Pancreas (tissue), 10 donors: Measurements from ENCODE around the gene DHX34. TPM values are rescaled to one million over a fixed set of nuclear protein-coding genes. Genes with fewer than 3 reads are reported as not detected.
"Not testable (repeated sequence)": the region's sequence is repeated elsewhere in the genome, so short reads cannot be mapped to it uniquely, and the experiment has no call there.

Source experiments
- ATAC-seq, 4 donors: fragments of 200-7000 bp; cut with Tn5 transposase; one replicate each; pipeline versions ENCODE4 v1.8.0 to v1.9.1; 2020; ENCODE audit warnings: mild to moderate bottlenecking in 4 of 4, moderate library complexity in 4 of 4
- DNase-seq, 6 donors: peaks; one replicate each; pipeline ENCODE4 v3.0.0-alpha.2; 2020
- FAIRE-seq: peaks from 2 replicates; lab custom pipeline; 2012; peaks lifted over from hg19 to GRCh38; lab: Jason Lieb, UNC
- H3K27ac ChIP-seq, 4 donors: fragments of 200-600 bp; sonication (generic); 1 replicate in 3 of 4; 2 replicates in 1 of 4; pipeline versions ENCODE4 v1.5.0 to v1.8.0; 2020
- H3K27me3 ChIP-seq, 4 donors: fragments of 200-600 bp; one replicate each; pipeline ENCODE4 v1.8.0; 2021
- H3K36me3 ChIP-seq, 3 donors: fragments of 200-600 bp; sonication (generic) in 1 of 3; one replicate each; pipeline versions ENCODE4 v1.5.0 to v1.8.0; 2020 to 2021
- H3K4me1 ChIP-seq, 3 donors: fragments of 200-600 bp; one replicate each; pipeline ENCODE4 v1.8.0; 2021
- H3K4me3 ChIP-seq, 4 donors: fragments of 200-600 bp; sonication (generic) in 2 of 4; one replicate each; pipeline versions ENCODE4 v1.5.0 to v1.8.0; 2020 to 2021
- H3K9me3 ChIP-seq, 4 donors: fragments of 200-600 bp; one replicate each; pipeline ENCODE4 v1.8.0; 2021
- CTCF ChIP-seq, 4 donors: fragments of 200-600 bp; sonication (generic) in 3 of 4; IDR thresholded peaks; one replicate each; pipeline versions ENCODE4 v1.5.0 to v1.8.0; 2021; ENCODE audit warnings: antibody characterized with exemption in 4 of 4
- WGBS, 2 donors: extraction: QIAGEN DNeasy Blood & Tissue Kit; methylation state at CpG; one replicate each; pipeline ENCODE4 v1.1.7; 2013; 5-methylcytosine and 5-hydroxymethylcytosine counted together
- intact Hi-C, 3 donors: fragments of 100-400 bp; cut with DNase I; formaldehyde crosslinking; loops; one replicate each; pipeline versions ENCODE4 v1.11.1 to v1.14.2; 2022
- polyA plus RNA-seq, 2 donors: library from polyadenylated mRNA; stranded (reverse); fragments of 200-250 nt; gene quantifications; one replicate each; pipeline ENCODE4 v1.2.3, GENCODE V29; 2013
- total RNA-seq, 6 donors: library from RNA; stranded (reverse); fragmentation: NEBNext Ultra II Directional in 4 of 6; extraction: Animal tissue kit (Norgen Biotek cat#: 25700) in 4 of 6; gene quantifications; one replicate each; pipeline versions ENCODE4 v1.2.1 to v1.2.4, GENCODE V29; 2021 to 2023
- donor health status: healthy with polysubstance abuse.
- donor health status: DM: no; HTN: no; CAD: no; lungs with moderate emphysema.
- donor health status: DM: no; HTN: no; CAD: no.
- donor health status: control.
- donor health status: control.
- donor health status: Bipolar disorder and iron deficiency.
- donor health status: DM: yes; HTN: yes; CAD: no.
- donor health status: DM: no; HTN: no; CAD: no.
- donor health status: DM: no; HTN: no; CAD: no.
- donor health status: DM: yes; HTN: yes; CAD: no.

DHX34 gene
- total and polyA plus RNA-seq, 8 donors, result 3.5 to 23.5 (median 5.9) TPM

DNA sequence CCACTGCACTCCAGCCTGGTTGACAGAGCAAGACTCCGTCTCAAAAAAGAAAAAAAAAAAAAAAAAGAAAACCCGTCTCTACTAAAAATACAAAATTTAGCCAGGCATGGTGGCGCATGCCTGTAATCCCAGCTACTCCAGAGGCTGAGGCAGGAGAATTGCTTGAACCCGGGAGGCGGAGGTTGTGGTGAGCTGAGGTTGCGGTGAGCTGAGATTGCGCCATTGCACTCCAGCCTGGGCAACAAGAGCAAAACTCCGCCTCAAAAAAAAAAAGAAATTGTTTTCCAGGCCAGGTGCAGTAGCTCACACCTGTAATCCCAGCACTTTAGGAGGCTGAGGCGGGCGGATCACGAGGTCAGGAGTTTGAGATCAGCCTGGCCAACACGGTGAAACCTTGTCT, 37.5 kb downstream of the DHX34 start:
- H3K4me3 ChIP-seq, H3K27ac ChIP-seq, H3K36me3 ChIP-seq, H3K9me3 ChIP-seq, H3K27me3 ChIP-seq, FAIRE-seq, H3K4me1 ChIP-seq, ATAC-seq, DNase-seq: not testable (repeated sequence)
- WGBS, 2 donors, result 76 to 88% methylated on average over 12 of the region's 12 CpGs
- intact Hi-C loops, result loop anchor here in 1 of 3 donors (10.0 kb wide), 1 partner anchor 92 kb away; no protein-coding TSS in a partner anchor

DNA sequence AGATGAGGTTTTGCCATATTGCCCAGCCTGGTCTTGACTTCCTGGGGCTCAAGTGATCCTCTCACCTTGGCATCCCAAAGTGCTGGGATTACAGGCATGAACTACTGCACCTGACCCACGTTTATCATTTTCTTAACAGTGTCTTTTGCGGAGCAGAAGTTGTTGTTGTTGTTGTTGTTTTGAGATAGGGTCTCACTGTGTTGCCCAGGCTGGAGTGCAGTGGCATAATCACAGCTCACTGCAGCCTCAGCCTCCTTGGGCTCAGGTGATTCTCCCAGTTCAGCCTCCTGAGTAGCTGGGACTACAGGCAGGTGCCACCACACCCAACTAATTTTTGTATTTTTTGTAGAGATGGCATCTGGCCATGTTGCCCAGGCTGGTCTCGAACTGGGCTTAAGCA, 38.5 kb downstream of the DHX34 start:
- not testable (repeated sequence) for H3K4me1 ChIP-seq, DNase-seq, H3K27me3 ChIP-seq, H3K4me3 ChIP-seq, FAIRE-seq, H3K36me3 ChIP-seq, H3K9me3 ChIP-seq, H3K27ac ChIP-seq, ATAC-seq
- intact Hi-C loops, result loop anchor here in 1 of 3 donors (10.0 kb wide), 1 partner anchor 93 kb away; no protein-coding TSS in a partner anchor
- WGBS, 2 donors, result 61 to 76% methylated on average over 3 of the region's 3 CpGs

GRCh38 chr19:47388721-47389120, 39.6 kb downstream of the DHX34 start:
- not testable (repeated sequence) for H3K4me3 ChIP-seq, H3K36me3 ChIP-seq, DNase-seq, H3K27me3 ChIP-seq, FAIRE-seq, H3K4me1 ChIP-seq, H3K9me3 ChIP-seq
- intact Hi-C loops, result loop anchor here in 1 of 3 donors (10.0 kb wide), 1 partner anchor 94 kb away; no protein-coding TSS in a partner anchor
- H3K27ac ChIP-seq, result peak overlapping the region in 2 of 4 donors; percentile 12 to 27
- WGBS, 2 donors, result 82 to 90% methylated on average over 5 of the region's 5 CpGs
- ATAC-seq, result peak in 2 of 4 donors; percentile 37 to 45

DNA sequence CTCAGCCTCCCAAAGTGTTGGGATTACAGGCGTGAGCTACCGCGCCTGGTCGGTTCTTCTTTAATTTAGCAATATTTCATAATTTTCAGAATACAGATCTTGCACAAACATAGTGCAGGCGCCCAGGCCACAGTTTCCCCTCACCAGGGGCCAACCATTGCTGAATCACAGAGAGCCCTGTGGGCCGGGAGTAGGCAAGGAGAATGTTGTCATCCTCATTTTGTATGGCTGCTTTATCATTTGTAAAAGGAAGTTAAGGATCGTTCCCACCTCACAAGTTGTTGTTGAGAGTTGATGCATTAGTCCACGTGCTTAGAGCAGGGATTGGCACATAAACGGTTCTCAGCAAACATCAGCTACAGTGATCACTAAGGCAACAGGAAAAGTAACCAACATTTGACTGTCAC, 40.0 kb downstream of the DHX34 start:
- FAIRE-seq (no peak), ATAC-seq (peak in 3 of 4 donors; percentile 12 to 61 (median 54)), DNase-seq (no peak)
- Histone ChIP-seq H3K27ac (peak overlapping the region in 2 of 4 donors; percentile 12 to 27), H3K9me3 (no peaks in the 10 kb centered on the region), H3K27me3 (no peaks in the 10 kb centered on the region), H3K36me3 (no peaks in the 10 kb centered on the region), H3K4me1 (no peaks in the 10 kb centered on the region), H3K4me3 (no peak overlapping the region)
- TF ChIP-seq CTCF (IDR thresholded peaks at IDR 0.05), result no peak
- 61 to 71% methylated on average over 9 of the region's 9 CpGs for WGBS, 2 donors
- intact Hi-C loops, result loop anchor here in 1 of 3 donors (10.0 kb wide), 1 partner anchor 94 kb away; no protein-coding TSS in a partner anchor

DNA sequence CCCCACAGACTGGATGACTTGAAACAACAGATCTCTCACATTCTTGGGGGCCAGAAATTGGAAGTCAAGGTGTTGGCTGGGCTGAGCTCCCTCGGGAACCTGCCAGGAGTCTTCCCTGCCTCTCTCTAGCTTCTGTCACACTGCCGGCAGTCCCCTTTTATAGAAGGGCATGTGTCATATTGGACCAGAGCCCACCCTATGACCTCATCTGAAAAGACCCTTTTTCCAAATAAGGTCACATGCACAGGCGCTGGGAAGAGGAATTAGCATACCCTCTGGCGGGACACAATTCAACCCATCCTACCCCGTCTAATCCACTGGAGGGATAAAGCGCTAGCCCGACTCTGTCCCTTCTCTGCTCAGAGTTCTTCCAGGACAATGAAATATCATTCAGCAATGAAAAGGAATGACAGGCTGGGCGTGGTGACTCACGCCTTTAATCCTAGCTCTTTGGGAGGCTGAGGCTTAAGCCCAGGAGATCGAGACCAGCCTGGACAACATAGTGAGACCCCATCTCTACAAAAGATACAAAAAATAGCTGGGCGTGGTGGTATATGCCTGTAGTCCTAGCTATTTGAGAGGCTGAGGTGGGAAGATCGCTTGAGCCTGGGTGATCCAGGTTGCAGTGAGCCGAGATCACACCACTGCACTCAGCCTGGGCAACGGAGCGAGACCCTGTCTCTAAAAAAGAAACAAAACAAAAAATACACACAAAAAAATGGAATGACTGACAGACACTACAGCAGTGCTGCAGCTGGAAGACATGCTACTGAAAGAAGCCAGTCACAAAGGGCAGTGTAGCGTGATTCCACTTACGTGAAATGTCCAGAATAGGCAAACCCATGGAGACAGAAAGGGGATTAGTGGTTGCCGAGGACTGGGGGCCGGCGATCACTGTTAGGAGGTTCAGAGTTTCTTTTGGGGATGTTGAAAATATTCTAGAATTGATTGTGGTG, 41.7 kb downstream of the DHX34 start:
- DNase-seq, result no peak
- no peak overlapping the region for H3K27ac ChIP-seq
- no peaks in the 10 kb centered on the region for H3K9me3 ChIP-seq
- H3K4me1 ChIP-seq, result no peaks in the 10 kb centered on the region
- peak in 1 of 4 donors; percentile 8 for ATAC-seq
- no peak for TF ChIP-seq CTCF (IDR thresholded peaks at IDR 0.05)
- FAIRE-seq, result no peak
- no peaks in the 10 kb centered on the region for H3K27me3 ChIP-seq
- no peak overlapping the region for H3K4me3 ChIP-seq
- H3K36me3 ChIP-seq, result no peaks in the 10 kb centered on the region
- WGBS, 2 donors, result 64 to 71% methylated on average over 20 of the region's 20 CpGs
- intact Hi-C loops, result loop anchor here in 1 of 3 donors (5.0 kb wide), 1 partner anchor 94 kb away; no protein-coding TSS in a partner anchor

GRCh38 chr19:47391510-47392223, 42.6 kb downstream of the DHX34 start:
- Histone ChIP-seq H3K27me3 (no peaks in the 10 kb centered on the region), H3K4me3 (no peak overlapping the region), H3K27ac (no peak overlapping the region), H3K9me3 (no peaks in the 10 kb centered on the region), H3K36me3 (no peaks in the 10 kb centered on the region), H3K4me1 (no peaks in the 10 kb centered on the region)
- 30 to 35% methylated on average over 15 of the region's 15 CpGs for WGBS, 2 donors
- peak; percentile 64 to 91 (median 88) for ATAC-seq
- intact Hi-C loops, result loop anchor here in 1 of 3 donors (5.0 kb wide), 1 partner anchor 94 kb away; no protein-coding TSS in a partner anchor
- DNase-seq, result peak; percentile 55 to 92 (median 76)
- no peak for FAIRE-seq
- TF ChIP-seq CTCF (IDR thresholded peaks at IDR 0.05), result peak; percentile 75 to 93 (median 90)
